ENCODE results near the gene SBF2.

The SBF2 gene

GRCh38 chr11:10324474-10324873 lies 30.5 kb upstream of the SBF2 start:
- H3K9ac ChIP-seq (ENCODE audit: low read length): no peak overlapping the region
- H3K4me3 ChIP-seq (ENCODE audit: low read length): no peak overlapping the region
- H3K9me3 ChIP-seq (ENCODE audit: control insufficient read depth, low read depth, low read length): no peaks in the 10 kb centered on the region
- H3K4me1 ChIP-seq (ENCODE audit: control insufficient read depth, low read depth, low read length): peaks cover 19% of the 10 kb centered on the region
- H3K36me3 ChIP-seq (ENCODE audit: control insufficient read depth, low read depth, low read length): no peaks in the 10 kb centered on the region
- H3K27me3 ChIP-seq (ENCODE audit: control insufficient read depth, insufficient read depth, low read length): no peaks in the 10 kb centered on the region
- H3K27ac ChIP-seq (ENCODE audit: low read length): no peak overlapping the region

- Histone ChIP-seq H3K36me3 (ENCODE audit: control insufficient read depth, low read depth, low read length) (no peaks in the 10 kb centered on the region), H3K9me3 (ENCODE audit: control insufficient read depth, low read depth, low read length) (no peaks in the 10 kb centered on the region), H3K4me1 (ENCODE audit: control insufficient read depth, low read depth, low read length) (peaks cover 19% of the 10 kb centered on the region), H3K27ac (ENCODE audit: low read length) (no peak overlapping the region), H3K27me3 (ENCODE audit: control insufficient read depth, insufficient read depth, low read length) (no peaks in the 10 kb centered on the region), H3K4me3 (ENCODE audit: low read length) (no peak overlapping the region), H3K9ac (ENCODE audit: low read length) (no peak overlapping the region)
Observed at GRCh38 chr11:10323793-10324170, 29.8 kb upstream of the SBF2 start.

GRCh38 chr11:10322830-10323792 lies 29.1 kb upstream of the SBF2 start:
- H3K9me3 ChIP-seq (ENCODE audit: control insufficient read depth, low read depth, low read length): no peaks in the 10 kb centered on the region
- no peak overlapping the region for H3K27ac ChIP-seq (ENCODE audit: low read length)
- no peaks in the 10 kb centered on the region for H3K27me3 ChIP-seq (ENCODE audit: control insufficient read depth, insufficient read depth, low read length)
- H3K4me1 ChIP-seq (ENCODE audit: control insufficient read depth, low read depth, low read length): peaks cover 22% of the 10 kb centered on the region
- H3K4me3 ChIP-seq (ENCODE audit: low read length): no peak overlapping the region
- no peak overlapping the region for H3K9ac ChIP-seq (ENCODE audit: low read length)
- no peaks in the 10 kb centered on the region for H3K36me3 ChIP-seq (ENCODE audit: control insufficient read depth, low read depth, low read length)

GRCh38 chr11:10322401-10322800 lies 28.4 kb upstream of the SBF2 start:
- H3K9ac ChIP-seq (ENCODE audit: low read length): no peak overlapping the region
- no peaks in the 10 kb centered on the region for H3K27me3 ChIP-seq (ENCODE audit: control insufficient read depth, insufficient read depth, low read length)
- no peaks in the 10 kb centered on the region for H3K36me3 ChIP-seq (ENCODE audit: control insufficient read depth, low read depth, low read length)
- no peak overlapping the region for H3K4me3 ChIP-seq (ENCODE audit: low read length)
- no peak overlapping the region for H3K27ac ChIP-seq (ENCODE audit: low read length)
- H3K4me1 ChIP-seq (ENCODE audit: control insufficient read depth, low read depth, low read length): peaks cover 30% of the 10 kb centered on the region
- no peaks in the 10 kb centered on the region for H3K9me3 ChIP-seq (ENCODE audit: control insufficient read depth, low read depth, low read length)

GRCh38 chr11:10320736-10321465 lies 26.9 kb upstream of the SBF2 start:
- peaks cover 37% of the 10 kb centered on the region for H3K4me1 ChIP-seq (ENCODE audit: control insufficient read depth, low read depth, low read length)
- no peaks in the 10 kb centered on the region for H3K36me3 ChIP-seq (ENCODE audit: control insufficient read depth, low read depth, low read length)
- H3K9ac ChIP-seq (ENCODE audit: low read length): no peak overlapping the region
- no peaks in the 10 kb centered on the region for H3K9me3 ChIP-seq (ENCODE audit: control insufficient read depth, low read depth, low read length)
- H3K27ac ChIP-seq (ENCODE audit: low read length): no peak overlapping the region
- no peaks in the 10 kb centered on the region for H3K27me3 ChIP-seq (ENCODE audit: control insufficient read depth, insufficient read depth, low read length)
- no peak overlapping the region for H3K4me3 ChIP-seq (ENCODE audit: low read length)

GRCh38 chr11:10319702-10320558 lies 25.9 kb upstream of the SBF2 start:
- H3K4me1 ChIP-seq (ENCODE audit: control insufficient read depth, low read depth, low read length): peaks cover 37% of the 10 kb centered on the region
- no peak overlapping the region for H3K27ac ChIP-seq (ENCODE audit: low read length)
- no peaks in the 10 kb centered on the region for H3K9me3 ChIP-seq (ENCODE audit: control insufficient read depth, low read depth, low read length)
- no peak overlapping the region for H3K4me3 ChIP-seq (ENCODE audit: low read length)
- H3K9ac ChIP-seq (ENCODE audit: low read length): no peak overlapping the region
- no peaks in the 10 kb centered on the region for H3K36me3 ChIP-seq (ENCODE audit: control insufficient read depth, low read depth, low read length)
- no peaks in the 10 kb centered on the region for H3K27me3 ChIP-seq (ENCODE audit: control insufficient read depth, insufficient read depth, low read length)

GRCh38 chr11:10318527-10318802 lies 24.4 kb upstream of the SBF2 start:
- Histone ChIP-seq H3K4me3 (ENCODE audit: low read length) (no peak overlapping the region), H3K9me3 (ENCODE audit: control insufficient read depth, low read depth, low read length) (no peaks in the 10 kb centered on the region), H3K4me1 (ENCODE audit: control insufficient read depth, low read depth, low read length) (peaks cover 29% of the 10 kb centered on the region), H3K9ac (ENCODE audit: low read length) (no peak overlapping the region), H3K27me3 (ENCODE audit: control insufficient read depth, insufficient read depth, low read length) (no peaks in the 10 kb centered on the region), H3K27ac (ENCODE audit: low read length) (no peak overlapping the region), H3K36me3 (ENCODE audit: control insufficient read depth, low read depth, low read length) (no peaks in the 10 kb centered on the region)

- peaks cover 24% of the 10 kb centered on the region for H3K4me1 ChIP-seq (ENCODE audit: control insufficient read depth, low read depth, low read length)
- H3K36me3 ChIP-seq (ENCODE audit: control insufficient read depth, low read depth, low read length): no peaks in the 10 kb centered on the region
- H3K9me3 ChIP-seq (ENCODE audit: control insufficient read depth, low read depth, low read length): no peaks in the 10 kb centered on the region
- no peak overlapping the region for H3K9ac ChIP-seq (ENCODE audit: low read length)
- no peak overlapping the region for H3K27ac ChIP-seq (ENCODE audit: low read length)
- H3K27me3 ChIP-seq (ENCODE audit: control insufficient read depth, insufficient read depth, low read length): no peaks in the 10 kb centered on the region
- H3K4me3 ChIP-seq (ENCODE audit: low read length): no peak overlapping the region
Observed at GRCh38 chr11:10317776-10318526, 23.9 kb upstream of the SBF2 start.

- H3K9me3 ChIP-seq (ENCODE audit: control insufficient read depth, low read depth, low read length): no peaks in the 10 kb centered on the region
- H3K27me3 ChIP-seq (ENCODE audit: control insufficient read depth, insufficient read depth, low read length): no peaks in the 10 kb centered on the region
- no peak overlapping the region for H3K4me3 ChIP-seq (ENCODE audit: low read length)
- H3K4me1 ChIP-seq (ENCODE audit: control insufficient read depth, low read depth, low read length): peaks cover 19% of the 10 kb centered on the region
- H3K36me3 ChIP-seq (ENCODE audit: control insufficient read depth, low read depth, low read length): no peaks in the 10 kb centered on the region
- H3K9ac ChIP-seq (ENCODE audit: low read length): no peak overlapping the region
- H3K27ac ChIP-seq (ENCODE audit: low read length): no peak overlapping the region
Observed at GRCh38 chr11:10317151-10317755, 23.2 kb upstream of the SBF2 start.

GRCh38 chr11:10315083-10315482 lies 21.1 kb upstream of the SBF2 start:
- Histone ChIP-seq H3K4me1 (ENCODE audit: control insufficient read depth, low read depth, low read length) (peaks cover 19% of the 10 kb centered on the region), H3K9me3 (ENCODE audit: control insufficient read depth, low read depth, low read length) (no peaks in the 10 kb centered on the region), H3K4me3 (ENCODE audit: low read length) (no peak overlapping the region), H3K36me3 (ENCODE audit: control insufficient read depth, low read depth, low read length) (no peaks in the 10 kb centered on the region), H3K9ac (ENCODE audit: low read length) (no peak overlapping the region), H3K27ac (ENCODE audit: low read length) (no peak overlapping the region), H3K27me3 (ENCODE audit: control insufficient read depth, insufficient read depth, low read length) (no peaks in the 10 kb centered on the region)
